ENCODE data around the gene MSI2. TPM values are rescaled to one million over a fixed set of nuclear protein-coding genes. Genes with fewer than 3 reads are reported as not detected.

MSI2 gene
- total RNA-seq, 2 donors from 2014 or later: 88.3 to 114 TPM

DNA sequence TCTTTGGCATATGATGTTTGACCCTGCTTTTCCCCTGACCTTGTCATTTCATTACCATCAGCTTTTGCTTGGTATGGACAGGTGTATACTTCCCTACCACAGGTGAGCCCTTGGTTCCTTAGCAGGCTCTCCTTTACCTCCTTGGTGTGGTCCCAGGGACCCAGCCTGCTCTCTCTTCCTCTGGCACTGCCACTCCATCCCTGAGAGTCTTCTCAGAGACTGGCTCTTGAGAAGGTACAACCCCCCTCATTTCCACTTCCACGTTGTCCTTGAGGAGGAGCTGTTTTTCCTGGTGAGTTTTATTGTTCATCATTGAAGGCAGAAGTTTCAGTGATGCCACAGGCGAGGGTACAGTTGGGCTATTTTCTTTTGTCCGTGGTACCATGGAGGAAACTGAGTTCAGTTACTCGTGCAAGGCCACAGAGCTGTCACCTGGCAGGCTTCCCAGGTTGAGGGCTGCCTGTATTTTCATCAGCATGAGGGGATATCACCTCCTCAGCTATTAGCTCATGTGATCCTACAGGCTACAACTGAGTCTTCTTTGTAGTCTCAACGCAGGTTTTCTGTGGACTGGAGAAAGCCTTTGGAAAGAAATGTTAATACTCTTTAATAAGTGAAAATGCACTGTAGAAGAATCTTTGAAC lies 52.3 kb downstream of the MSI2 start:
- Mint-ChIP-seq H3K4me3 (no peak overlapping the region), H3K36me3 (ENCODE audit: low read depth) (peaks cover 20% of the 10 kb centered on the region), H3K27ac (no peak overlapping the region), H3K4me1 (peaks cover 33% of the 10 kb centered on the region), H3K9me3 (no peaks in the 10 kb centered on the region), H3K27me3 (ENCODE audit: insufficient read depth) (no peaks in the 10 kb centered on the region)
- no peak overlapping the region for H3K27ac ChIP-seq (ENCODE audit: low read depth, low read length)
- no peak for DNase-seq
- TF ChIP-seq, protein P1, sequence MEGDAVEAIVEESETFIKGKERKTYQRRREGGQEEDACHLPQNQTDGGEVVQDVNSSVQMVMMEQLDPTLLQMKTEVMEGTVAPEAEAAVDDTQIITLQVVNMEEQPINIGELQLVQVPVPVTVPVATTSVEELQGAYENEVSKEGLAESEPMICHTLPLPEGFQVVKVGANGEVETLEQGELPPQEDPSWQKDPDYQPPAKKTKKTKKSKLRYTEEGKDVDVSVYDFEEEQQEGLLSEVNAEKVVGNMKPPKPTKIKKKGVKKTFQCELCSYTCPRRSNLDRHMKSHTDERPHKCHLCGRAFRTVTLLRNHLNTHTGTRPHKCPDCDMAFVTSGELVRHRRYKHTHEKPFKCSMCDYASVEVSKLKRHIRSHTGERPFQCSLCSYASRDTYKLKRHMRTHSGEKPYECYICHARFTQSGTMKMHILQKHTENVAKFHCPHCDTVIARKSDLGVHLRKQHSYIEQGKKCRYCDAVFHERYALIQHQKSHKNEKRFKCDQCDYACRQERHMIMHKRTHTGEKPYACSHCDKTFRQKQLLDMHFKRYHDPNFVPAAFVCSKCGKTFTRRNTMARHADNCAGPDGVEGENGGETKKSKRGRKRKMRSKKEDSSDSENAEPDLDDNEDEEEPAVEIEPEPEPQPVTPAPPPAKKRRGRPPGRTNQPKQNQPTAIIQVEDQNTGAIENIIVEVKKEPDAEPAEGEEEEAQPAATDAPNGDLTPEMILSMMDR (conservative IDR thresholded peaks at IDR 0.05): no peak
- no peaks in the 10 kb centered on the region for H3K27me3 ChIP-seq (ENCODE audit: control insufficient read depth, insufficient read depth, low read length, poor library complexity, severe bottlenecking)
- H3K4me3 ChIP-seq (ENCODE audit: low read length): no peak overlapping the region
- no peaks in the 10 kb centered on the region for H3K4me1 ChIP-seq (ENCODE audit: control insufficient read depth, insufficient read depth, low read length)
- WGBS, 2 experiments (ENCODE audit: insufficient coverage in 1 of 2, insufficient read length in 1 of 2): 82 to 93% methylated on average over 3 to 5 of the region's 5 CpGs
- no peaks in the 10 kb centered on the region for H3K36me3 ChIP-seq (ENCODE audit: control insufficient read depth, insufficient read depth, low read length)
- no peaks in the 10 kb centered on the region for H3K9me3 ChIP-seq (ENCODE audit: control insufficient read depth, low read length)
- H3K9ac ChIP-seq (ENCODE audit: extremely low read depth, low read length, poor library complexity, severe bottlenecking): no peak overlapping the region

DNA sequence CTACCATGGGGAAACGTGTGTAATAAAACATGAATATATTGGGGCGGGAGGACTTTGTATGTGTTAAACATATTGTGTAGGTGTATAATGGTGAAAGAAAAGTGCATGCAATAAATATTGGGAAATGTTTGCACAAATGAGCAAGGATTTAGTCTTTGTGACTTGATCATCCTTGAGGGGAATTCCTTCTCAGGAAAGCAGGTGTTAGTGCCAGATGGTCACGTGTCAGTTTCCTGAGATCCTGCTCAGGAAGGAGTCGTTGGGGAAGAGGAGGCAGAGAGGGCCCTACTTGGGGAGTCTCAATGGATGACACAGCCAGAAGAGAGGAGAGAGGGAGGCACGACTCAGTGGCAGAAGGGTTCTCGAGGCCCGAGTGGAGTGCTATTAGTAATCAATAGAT lies 53.2 kb downstream of the MSI2 start:
- no peak for DNase-seq
- no peaks in the 10 kb centered on the region for H3K9me3 ChIP-seq (ENCODE audit: control insufficient read depth, low read length)
- H3K4me1 ChIP-seq (ENCODE audit: control insufficient read depth, insufficient read depth, low read length): no peaks in the 10 kb centered on the region
- Mint-ChIP-seq H3K4me3 (no peak overlapping the region), H3K9me3 (no peaks in the 10 kb centered on the region), H3K27ac (no peak overlapping the region), H3K4me1 (peaks cover 39% of the 10 kb centered on the region), H3K36me3 (ENCODE audit: low read depth) (peaks cover 19% of the 10 kb centered on the region), H3K27me3 (ENCODE audit: insufficient read depth) (no peaks in the 10 kb centered on the region)
- no peak overlapping the region for H3K4me3 ChIP-seq (ENCODE audit: low read length)
- H3K27me3 ChIP-seq (ENCODE audit: control insufficient read depth, insufficient read depth, low read length, poor library complexity, severe bottlenecking): no peaks in the 10 kb centered on the region
- TF ChIP-seq, protein P1 (conservative IDR thresholded peaks at IDR 0.05): no peak
- no peak overlapping the region for H3K27ac ChIP-seq (ENCODE audit: low read depth, low read length)
- no peaks in the 10 kb centered on the region for H3K36me3 ChIP-seq (ENCODE audit: control insufficient read depth, insufficient read depth, low read length)
- 88 to 90% methylated on average over 4 to 7 of the region's 7 CpGs for WGBS, 2 experiments (ENCODE audit: insufficient coverage in 1 of 2, insufficient read length in 1 of 2)
- no peak overlapping the region for H3K9ac ChIP-seq (ENCODE audit: extremely low read depth, low read length, poor library complexity, severe bottlenecking)

DNA sequence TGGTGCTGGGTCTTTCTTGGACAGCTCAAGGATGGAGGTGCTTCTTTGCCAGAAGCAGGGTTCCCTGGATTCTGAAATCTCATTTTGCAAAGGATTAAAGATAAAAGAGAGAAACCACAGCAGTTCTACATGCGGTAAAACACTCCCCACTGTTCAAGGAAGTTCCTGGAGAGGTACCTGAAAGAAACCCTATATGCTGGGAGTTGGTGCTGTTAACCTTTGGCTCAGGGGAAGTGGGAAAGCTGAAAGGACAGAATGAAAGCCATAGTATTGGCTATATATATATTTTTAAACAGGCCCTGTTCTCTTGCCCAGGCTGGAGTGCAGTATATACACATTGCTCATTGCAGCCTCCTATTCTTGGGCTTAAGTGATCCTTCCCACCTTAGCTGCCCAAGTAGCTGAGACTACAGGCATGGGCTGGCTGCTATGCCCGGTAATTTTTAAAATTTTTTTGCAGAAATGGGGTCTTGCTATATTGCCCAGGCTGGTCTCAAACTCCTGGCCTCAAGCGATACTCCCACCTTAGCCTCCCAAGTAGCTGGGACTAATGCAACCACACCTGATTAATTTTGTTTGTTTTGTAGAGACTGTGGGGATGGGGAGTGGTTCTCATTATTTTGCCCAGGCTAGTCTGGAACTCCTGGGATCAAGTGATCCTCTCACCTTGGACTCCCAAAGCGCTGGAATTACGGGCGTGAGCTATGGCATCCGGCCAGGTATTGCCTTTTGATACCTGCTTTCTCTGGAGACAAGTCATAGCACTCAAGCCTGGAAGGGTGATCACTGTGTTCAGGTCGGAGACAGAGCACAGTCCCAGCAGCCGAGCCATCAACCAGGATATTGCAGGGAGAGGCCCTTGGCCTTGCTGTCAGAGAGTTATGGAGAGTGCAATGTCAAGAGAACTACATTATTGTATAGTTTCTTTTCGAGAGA lies 55.2 kb downstream of the MSI2 start:
- Mint-ChIP-seq H3K27me3 (ENCODE audit: insufficient read depth) (no peaks in the 10 kb centered on the region), H3K4me3 (no peak overlapping the region), H3K36me3 (ENCODE audit: low read depth) (peaks cover 19% of the 10 kb centered on the region), H3K4me1 (peaks cover 49% of the 10 kb centered on the region), H3K27ac (no peak overlapping the region), H3K9me3 (no peaks in the 10 kb centered on the region)
- H3K9me3 ChIP-seq (ENCODE audit: control insufficient read depth, low read length): no peaks in the 10 kb centered on the region
- no peaks in the 10 kb centered on the region for H3K4me1 ChIP-seq (ENCODE audit: control insufficient read depth, insufficient read depth, low read length)
- H3K27me3 ChIP-seq (ENCODE audit: control insufficient read depth, insufficient read depth, low read length, poor library complexity, severe bottlenecking): no peaks in the 10 kb centered on the region
- no peak overlapping the region for H3K9ac ChIP-seq (ENCODE audit: extremely low read depth, low read length, poor library complexity, severe bottlenecking)
- no peak overlapping the region for H3K4me3 ChIP-seq (ENCODE audit: low read length)
- 96% methylated on average over 9 to 10 of the region's 10 CpGs for WGBS, 2 experiments (ENCODE audit: insufficient coverage in 1 of 2, insufficient read length in 1 of 2)
- H3K27ac ChIP-seq (ENCODE audit: low read depth, low read length): no peak overlapping the region
- TF ChIP-seq, protein P1 (conservative IDR thresholded peaks at IDR 0.05): no peak
- DNase-seq: peak; percentile 49
- no peaks in the 10 kb centered on the region for H3K36me3 ChIP-seq (ENCODE audit: control insufficient read depth, insufficient read depth, low read length)

All from endodermal cell (in vitro differentiated cells).